HepG2 (cell line): ENCODE results near the gene CAPG. TPM values are rescaled to one million over a fixed set of nuclear protein-coding genes. Genes with fewer than 3 reads are reported as not detected.

Experiments used
- ARID4A ChIP-seq: sonication (generic); formaldehyde crosslinking; IDR thresholded peaks from 2 replicates; pipeline ENCODE4 v1.5.0; 2020; ENCODE audit warnings: mild to moderate bottlenecking, missing genetic modification reagents, borderline replicate concordance
- ARNTL ChIP-seq: sonication (generic); formaldehyde crosslinking; IDR thresholded peaks from 2 replicates; pipeline ENCODE4 v1.4.0; 2020; ENCODE audit warnings: mild to moderate bottlenecking, missing genetic modification reagents
- FOXO1 ChIP-seq: sonication (generic); formaldehyde crosslinking; IDR thresholded peaks from 2 replicates; pipeline ENCODE4 v1.4.0; 2020; ENCODE audit warnings: missing genetic modification reagents
- GPBP1L1 ChIP-seq: sonication (generic); formaldehyde crosslinking; IDR thresholded peaks from 2 replicates; pipeline ENCODE4 v1.5.0; 2020; ENCODE audit warnings: mild to moderate bottlenecking, missing genetic modification reagents
- ISX ChIP-seq: sonication (generic); formaldehyde crosslinking; conservative IDR thresholded peaks from 2 replicates; pipeline ENCODE4 v1.5.0; 2020; ENCODE audit warnings: missing genetic modification reagents
- KAT8 ChIP-seq: IDR thresholded peaks from 2 replicates; pipeline ENCODE4 v1.6.1; 2016; ENCODE audit warnings: missing genetic modification reagents, missing compliant biosample characterization
- RXRB ChIP-seq: IDR thresholded peaks from 2 replicates; pipeline ENCODE4 v1.6.1; 2016; ENCODE audit warnings: borderline replicate concordance, missing genetic modification reagents, missing compliant biosample characterization
- SMYD3 ChIP-seq: sonication (generic); formaldehyde crosslinking; IDR thresholded peaks from 2 replicates; pipeline ENCODE4 v1.8.1; 2023; ENCODE audit warnings: mild to moderate bottlenecking, missing genetic modification reagents
- SP2 ChIP-seq: sonication (generic); formaldehyde crosslinking; IDR thresholded peaks from 2 replicates; pipeline ENCODE4 v1.5.1; 2020; ENCODE audit warnings: mild to moderate bottlenecking, missing genetic modification reagents
- ZHX1 ChIP-seq: sonication (generic); formaldehyde crosslinking; IDR thresholded peaks from 2 replicates; pipeline ENCODE4 v1.8.1; 2022; ENCODE audit warnings: low read depth, mild to moderate bottlenecking, missing genetic modification reagents
- ZNF639 ChIP-seq: conservative IDR thresholded peaks from 2 replicates; pipeline ENCODE4 v1.6.1; 2018; ENCODE audit warnings: missing genetic modification reagents
- ZSCAN30 ChIP-seq: sonication (generic); formaldehyde crosslinking; IDR thresholded peaks from 2 replicates; pipeline ENCODE4 v1.5.0; 2020; ENCODE audit warnings: mild to moderate bottlenecking, missing genetic modification reagents
- polyA plus RNA-seq, 8 experiments: library from polyadenylated mRNA; depleted of rRNA in 3 of 8; stranded (reverse) in 7 of 8; unstranded in 1 of 8; fragments of >200 nt; fragmentation: Illumina TruSeq in 4 of 8; extraction: Trizol in 4 of 8; gene quantifications; 2 replicates each; pipeline versions ENCODE4 v1.2.1 to v1.2.3, GENCODE V29; 2011 to 2016; ENCODE audit warnings: low read depth in 4 of 8, missing spikeins in 1 of 8, mixed read lengths in 1 of 8; ENCODE audit not compliant: insufficient read depth in 1 of 8
- total RNA-seq, 5 experiments: library from RNA; depleted of rRNA; stranded (reverse); fragments of >200 nt; fragmentation: Illumina TruSeq; extraction: Trizol; gene quantifications; 2 replicates each; pipeline ENCODE4 v1.2.3, GENCODE V29; 2016; ENCODE audit warnings: low read depth in 1 of 5
- TF ChIP-seq, protein P1 (sequence below): IDR thresholded peaks from 2 replicates; pipeline ENCODE4 v1.6.1; 2016; ENCODE audit warnings: low read depth, borderline replicate concordance
- TF ChIP-seq, protein P2 (sequence below): sonication (generic); formaldehyde crosslinking; IDR thresholded peaks from 2 replicates; pipeline ENCODE4 v1.5.0; 2020; ENCODE audit warnings: missing genetic modification reagents, mild to moderate bottlenecking, borderline replicate concordance
- TF ChIP-seq, protein P3 (sequence below): sonication (generic); formaldehyde crosslinking; IDR thresholded peaks from 2 replicates; pipeline ENCODE4 v1.4.0; 2020; ENCODE audit warnings: mild to moderate bottlenecking, missing genetic modification reagents

Gene CAPG
- total and polyA plus RNA-seq, 2 of the 13 experiments (the other 11 are each of a cell fraction or from before 2014, with no cell fraction given): 12.7 to 18.2 TPM

- TF ChIP-seq ZHX1 (CRISPR knock-in tag) (0 out of 2 replicates have a peak, but pooled peaks have one; percentile 51), FOXO1 (CRISPR knock-in tag) (peak; percentile 7; the same call in 1 of the 2 replicates), ARNTL (peak; percentile 56), ISX (CRISPR knock-in tag) (0 out of 2 replicates have a peak, but pooled peaks have one; percentile 72), SMYD3 (CRISPR knock-in tag) (peak; percentile 83; the same call in 1 of the 2 replicates), ZSCAN30 (CRISPR knock-in tag) (no peak), SP2 (CRISPR knock-in tag) (peak; percentile 45; the same call in 1 of the 2 replicates), KAT8 (CRISPR knock-in tag) (peak; percentile 88), GPBP1L1 (CRISPR knock-in tag) (no peak), RXRB (CRISPR knock-in tag) (peak; percentile 12; the same call in 1 of the 2 replicates), ZNF639 (CRISPR knock-in tag) (peak; percentile 14), ARID4A (peak; percentile 82)
- TF ChIP-seq, protein P1, sequence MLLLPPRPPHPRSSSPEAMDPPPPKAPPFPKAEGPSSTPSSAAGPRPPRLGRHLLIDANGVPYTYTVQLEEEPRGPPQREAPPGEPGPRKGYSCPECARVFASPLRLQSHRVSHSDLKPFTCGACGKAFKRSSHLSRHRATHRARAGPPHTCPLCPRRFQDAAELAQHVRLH (CRISPR knock-in tag): peak; percentile 40; the same call in 1 of the 2 replicates
- TF ChIP-seq, protein P2, sequence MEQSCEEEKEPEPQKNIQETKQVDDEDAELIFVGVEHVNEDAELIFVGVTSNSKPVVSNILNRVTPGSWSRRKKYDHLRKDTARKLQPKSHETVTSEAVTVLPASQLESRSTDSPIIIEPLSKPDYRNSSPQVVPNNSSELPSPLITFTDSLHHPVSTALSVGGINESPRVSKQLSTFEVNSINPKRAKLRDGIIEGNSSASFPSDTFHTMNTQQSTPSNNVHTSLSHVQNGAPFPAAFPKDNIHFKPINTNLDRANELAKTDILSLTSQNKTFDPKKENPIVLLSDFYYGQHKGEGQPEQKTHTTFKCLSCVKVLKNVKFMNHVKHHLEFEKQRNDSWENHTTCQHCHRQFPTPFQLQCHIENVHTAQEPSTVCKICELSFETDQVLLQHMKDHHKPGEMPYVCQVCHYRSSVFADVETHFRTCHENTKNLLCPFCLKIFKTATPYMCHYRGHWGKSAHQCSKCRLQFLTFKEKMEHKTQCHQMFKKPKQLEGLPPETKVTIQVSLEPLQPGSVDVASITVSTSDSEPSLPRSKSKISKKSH (CRISPR knock-in tag): no peak; the same call in 1 of the 2 replicates
- TF ChIP-seq, protein P3, sequence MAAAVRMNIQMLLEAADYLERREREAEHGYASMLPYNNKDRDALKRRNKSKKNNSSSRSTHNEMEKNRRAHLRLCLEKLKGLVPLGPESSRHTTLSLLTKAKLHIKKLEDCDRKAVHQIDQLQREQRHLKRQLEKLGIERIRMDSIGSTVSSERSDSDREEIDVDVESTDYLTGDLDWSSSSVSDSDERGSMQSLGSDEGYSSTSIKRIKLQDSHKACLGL (CRISPR knock-in tag): no peak; the same call in 1 of the 2 replicates
Measured at GRCh38 chr2:85418132-85419008, 8.2 kb upstream of the CAPG start, which contains the start of gene SH2D6 (continued).
